GM21529 (cell line): ENCODE measurements around the gene GRAMD1B.
A peak's percentile ranks its signal among the peaks of the same experiment; 100 is the strongest.
"Not testable (repeated sequence)": the region's sequence is repeated elsewhere in the genome, so short reads cannot be mapped to it uniquely, and the experiment has no call there.

Experiments used
- ATAC-seq: cut with Tn5 transposase; IDR thresholded peaks from one replicate; pipeline ENCODE4 v1.9.1; 2021; ENCODE audit not compliant: unreplicated experiment

The GRAMD1B gene

GRCh38 chr11:123562158-123562557 lies 132.1 kb downstream of the GRAMD1B start:
- ATAC-seq: no peak

GRCh38 chr11:123562829-123563228 lies 132.8 kb downstream of the GRAMD1B start:
- ATAC-seq: no peak

GRCh38 chr11:123564221-123564620 lies 134.2 kb downstream of the GRAMD1B start:
- ATAC-seq: no peak

GRCh38 chr11:123566852-123567251 lies 136.8 kb downstream of the GRAMD1B start:
- ATAC-seq: no peak

- ATAC-seq: no peak
Measured at GRCh38 chr11:123567466-123567865, 137.4 kb downstream of the GRAMD1B start.

- no peak for ATAC-seq
Measured at GRCh38 chr11:123568367-123568870, 138.3 kb downstream of the GRAMD1B start.

GRCh38 chr11:123569393-123569792 lies 139.3 kb downstream of the GRAMD1B start:
- no peak for ATAC-seq

- ATAC-seq: no peak
Measured at GRCh38 chr11:123570939-123571580, 141.0 kb downstream of the GRAMD1B start.

GRCh38 chr11:123572791-123573190 lies 142.7 kb downstream of the GRAMD1B start:
- not testable (repeated sequence) for ATAC-seq

- no peak for ATAC-seq
Measured at GRCh38 chr11:123573286-123573685, 143.2 kb downstream of the GRAMD1B start.

- ATAC-seq: no peak
Measured at GRCh38 chr11:123575441-123575840, 145.4 kb downstream of the GRAMD1B start.

GRCh38 chr11:123576082-123576481 lies 146.0 kb downstream of the GRAMD1B start:
- ATAC-seq: no peak

GRCh38 chr11:123576501-123576900 lies 146.4 kb downstream of the GRAMD1B start:
- no peak for ATAC-seq

GRCh38 chr11:123577081-123577598 lies 147.1 kb downstream of the GRAMD1B start:
- ATAC-seq: peak; percentile 65

GRCh38 chr11:123578778-123579481 lies 148.9 kb downstream of the GRAMD1B start:
- ATAC-seq: no peak

GRCh38 chr11:123579482-123579812 lies 149.4 kb downstream of the GRAMD1B start:
- no peak for ATAC-seq

GRCh38 chr11:123580137-123580536 lies 150.1 kb downstream of the GRAMD1B start:
- peak; percentile 5 for ATAC-seq

GRCh38 chr11:123580557-123581275 lies 150.6 kb downstream of the GRAMD1B start:
- peak; percentile 88 for ATAC-seq

GRCh38 chr11:123581651-123582399 lies 151.8 kb downstream of the GRAMD1B start:
- ATAC-seq: no peak

- no peak for ATAC-seq
Measured at GRCh38 chr11:123582992-123583504, 153.0 kb downstream of the GRAMD1B start.

GRCh38 chr11:123584186-123584585 lies 154.1 kb downstream of the GRAMD1B start:
- no peak for ATAC-seq
